ENCODE data around the gene RUNX2.

RUNX2 gene

GRCh38 chr6:45590226-45590625 is 262.1 kb downstream of the RUNX2 start:
- peaks cover 3 to 4% of the 10 kb centered on the region in 2 donors for H3K4me1 ChIP-seq (ENCODE audit: control insufficient read depth in 1 of 2, insufficient read depth in 2 of 2, low read length in 2 of 2)
- H3K36me3 ChIP-seq (ENCODE audit: control insufficient read depth in 1 of 2, insufficient read depth in 2 of 2, low read length in 2 of 2): no peaks in the 10 kb centered on the region
- no peak overlapping the region for H3K9ac ChIP-seq (ENCODE audit: low read depth in 1 of 2, low read length in 2 of 2)
- no peaks in the 10 kb centered on the region for H3K9me3 ChIP-seq (ENCODE audit: control insufficient read depth in 1 of 2, low read length in 2 of 2)
- H3K27ac ChIP-seq (ENCODE audit: low read depth, low read length): no peak overlapping the region
- H3K27me3 ChIP-seq (ENCODE audit: control insufficient read depth in 1 of 2, insufficient read depth in 2 of 2, low read length in 2 of 2): no peaks in the 10 kb centered on the region
- no peak overlapping the region for H3K4me3 ChIP-seq (ENCODE audit: low read depth in 1 of 2, low read length in 2 of 2)

DNA sequence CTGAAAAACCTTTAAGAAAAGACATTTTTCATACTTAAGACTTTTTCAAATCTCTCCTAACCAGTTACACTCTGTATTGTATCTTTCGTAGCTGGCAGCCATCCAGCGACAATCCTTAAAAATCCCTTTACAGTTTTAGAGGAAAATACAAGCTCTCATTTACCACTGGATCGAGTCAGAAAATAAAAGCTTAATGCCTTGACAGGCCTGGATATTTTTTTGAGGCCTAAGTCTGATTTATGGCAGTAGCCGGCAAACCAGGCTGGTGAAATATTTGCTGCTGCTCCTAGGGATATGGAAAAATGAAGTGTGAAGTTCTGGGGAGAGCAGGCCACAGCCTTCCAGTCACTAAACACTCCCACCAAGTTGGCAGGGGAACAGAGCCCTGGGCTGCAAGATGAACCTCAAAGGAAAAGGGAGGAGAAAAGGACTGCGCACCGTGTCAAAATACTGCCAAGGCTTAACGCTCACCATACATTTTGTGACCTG is 262.6 kb downstream of the RUNX2 start:
- Histone ChIP-seq H3K27ac (ENCODE audit: low read depth, low read length) (no peak overlapping the region), H3K9ac (ENCODE audit: low read depth in 1 of 2, low read length in 2 of 2) (no peak overlapping the region)

GRCh38 chr6:45591306-45591705 is 263.2 kb downstream of the RUNX2 start:
- Histone ChIP-seq H3K27ac (ENCODE audit: low read depth, low read length) (no peak overlapping the region), H3K4me1 (ENCODE audit: control insufficient read depth in 1 of 2, insufficient read depth in 2 of 2, low read length in 2 of 2) (peaks cover 3 to 4% of the 10 kb centered on the region in 2 donors), H3K27me3 (ENCODE audit: control insufficient read depth in 1 of 2, insufficient read depth in 2 of 2, low read length in 2 of 2) (no peaks in the 10 kb centered on the region), H3K36me3 (ENCODE audit: control insufficient read depth in 1 of 2, insufficient read depth in 2 of 2, low read length in 2 of 2) (no peaks in the 10 kb centered on the region), H3K9ac (ENCODE audit: low read depth in 1 of 2, low read length in 2 of 2) (no peak overlapping the region), H3K4me3 (ENCODE audit: low read depth in 1 of 2, low read length in 2 of 2) (no peak overlapping the region), H3K9me3 (ENCODE audit: control insufficient read depth in 1 of 2, low read length in 2 of 2) (no peaks in the 10 kb centered on the region)

More for the DNA sequence above, 262.6 kb downstream of the RUNX2 start:
- H3K4me3 ChIP-seq (ENCODE audit: low read depth in 1 of 2, low read length in 2 of 2): no peak overlapping the region
- no peaks in the 10 kb centered on the region for H3K27me3 ChIP-seq (ENCODE audit: control insufficient read depth in 1 of 2, insufficient read depth in 2 of 2, low read length in 2 of 2)
- no peaks in the 10 kb centered on the region for H3K9me3 ChIP-seq (ENCODE audit: control insufficient read depth in 1 of 2, low read length in 2 of 2)
- H3K36me3 ChIP-seq (ENCODE audit: control insufficient read depth in 1 of 2, insufficient read depth in 2 of 2, low read length in 2 of 2): no peaks in the 10 kb centered on the region
- peaks cover 3 to 4% of the 10 kb centered on the region in 2 donors for H3K4me1 ChIP-seq (ENCODE audit: control insufficient read depth in 1 of 2, insufficient read depth in 2 of 2, low read length in 2 of 2)

GRCh38 chr6:45591890-45592289 is 263.8 kb downstream of the RUNX2 start:
- Histone ChIP-seq H3K4me3 (ENCODE audit: low read depth in 1 of 2, low read length in 2 of 2) (no peak overlapping the region), H3K36me3 (ENCODE audit: control insufficient read depth in 1 of 2, insufficient read depth in 2 of 2, low read length in 2 of 2) (no peaks in the 10 kb centered on the region), H3K4me1 (ENCODE audit: control insufficient read depth in 1 of 2, insufficient read depth in 2 of 2, low read length in 2 of 2) (peaks cover 3 to 4% of the 10 kb centered on the region in 2 donors), H3K27me3 (ENCODE audit: control insufficient read depth in 1 of 2, insufficient read depth in 2 of 2, low read length in 2 of 2) (no peaks in the 10 kb centered on the region), H3K9ac (ENCODE audit: low read depth in 1 of 2, low read length in 2 of 2) (no peak overlapping the region), H3K9me3 (ENCODE audit: control insufficient read depth in 1 of 2, low read length in 2 of 2) (no peaks in the 10 kb centered on the region), H3K27ac (ENCODE audit: low read depth, low read length) (no peak overlapping the region)

DNA sequence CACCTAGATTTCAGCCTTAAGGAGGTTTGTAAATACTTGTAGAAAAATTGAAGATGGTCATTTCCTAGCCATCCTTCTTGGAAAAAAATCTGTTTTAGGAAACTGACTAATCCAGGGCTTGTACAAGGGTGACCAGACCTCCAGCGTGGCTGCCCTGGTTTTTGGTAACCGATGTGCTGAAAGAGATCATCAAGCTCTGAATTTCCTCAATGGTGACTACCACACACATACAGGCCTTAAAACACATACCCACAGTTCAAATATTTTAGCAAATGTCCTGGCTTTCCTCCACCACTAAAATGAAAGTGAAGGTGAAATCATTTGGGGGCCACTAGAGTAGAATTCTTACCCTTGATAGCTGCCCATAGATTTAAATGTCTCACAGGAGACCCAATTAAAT is 264.9 kb downstream of the RUNX2 start:
- Histone ChIP-seq H3K36me3 (ENCODE audit: control insufficient read depth in 1 of 2, insufficient read depth in 2 of 2, low read length in 2 of 2) (no peaks in the 10 kb centered on the region), H3K4me1 (ENCODE audit: control insufficient read depth in 1 of 2, insufficient read depth in 2 of 2, low read length in 2 of 2) (peaks cover 3 to 4% of the 10 kb centered on the region in 2 donors), H3K27me3 (ENCODE audit: control insufficient read depth in 1 of 2, insufficient read depth in 2 of 2, low read length in 2 of 2) (no peaks in the 10 kb centered on the region), H3K27ac (ENCODE audit: low read depth, low read length) (no peak overlapping the region), H3K9me3 (ENCODE audit: control insufficient read depth in 1 of 2, low read length in 2 of 2) (no peaks in the 10 kb centered on the region), H3K9ac (ENCODE audit: low read depth in 1 of 2, low read length in 2 of 2) (no peak overlapping the region), H3K4me3 (ENCODE audit: low read depth in 1 of 2, low read length in 2 of 2) (no peak overlapping the region)

DNA sequence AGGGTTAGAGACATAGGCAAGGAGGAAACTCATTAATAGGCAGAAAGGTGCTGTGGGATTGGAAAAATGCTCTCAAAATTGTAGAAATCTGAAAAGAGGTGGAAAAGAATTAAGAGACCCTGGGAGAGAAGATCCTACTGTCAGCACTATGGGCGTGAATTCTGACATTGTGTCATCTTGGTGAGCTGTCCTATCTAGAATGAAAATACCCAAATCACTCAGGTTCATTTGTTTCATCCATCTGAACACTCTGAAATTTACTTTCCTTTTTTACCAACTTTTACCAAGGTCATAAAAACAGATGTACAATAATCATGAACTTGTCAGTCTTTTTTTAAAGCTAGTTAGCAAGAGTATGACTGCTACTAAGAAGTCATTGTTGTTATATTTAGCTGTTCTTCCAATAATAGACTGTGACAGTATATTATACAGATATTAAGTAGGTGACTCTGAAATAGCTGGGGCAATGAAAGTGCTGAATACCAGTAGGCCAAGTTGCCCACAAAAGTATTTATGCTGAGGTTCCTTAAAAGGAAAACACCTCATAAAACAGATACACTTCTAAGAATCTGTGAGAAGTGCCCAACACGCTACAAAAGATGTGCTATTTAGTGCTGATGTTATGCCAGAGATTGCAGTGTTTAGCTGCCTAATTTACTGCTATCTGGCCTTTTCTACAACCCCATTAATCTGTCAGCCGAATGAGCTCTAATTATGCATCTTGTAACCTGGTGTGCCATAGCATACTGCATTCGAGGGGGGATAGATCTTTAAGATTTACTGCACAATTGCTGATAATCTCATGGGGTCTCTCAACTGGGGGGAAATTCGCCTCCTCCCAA is 267.1 kb downstream of the RUNX2 start:
- Histone ChIP-seq H3K27ac (ENCODE audit: low read depth, low read length) (no peak overlapping the region), H3K4me3 (ENCODE audit: low read depth in 1 of 2, low read length in 2 of 2) (no peak overlapping the region), H3K27me3 (ENCODE audit: control insufficient read depth in 1 of 2, insufficient read depth in 2 of 2, low read length in 2 of 2) (no peaks in the 10 kb centered on the region), H3K36me3 (ENCODE audit: control insufficient read depth in 1 of 2, insufficient read depth in 2 of 2, low read length in 2 of 2) (no peaks in the 10 kb centered on the region), H3K9ac (ENCODE audit: low read depth in 1 of 2, low read length in 2 of 2) (no peak overlapping the region), H3K4me1 (ENCODE audit: control insufficient read depth in 1 of 2, insufficient read depth in 2 of 2, low read length in 2 of 2) (peaks cover 2 to 3% of the 10 kb centered on the region in 2 donors), H3K9me3 (ENCODE audit: control insufficient read depth in 1 of 2, low read length in 2 of 2) (peaks cover 0 to 8% of the 10 kb centered on the region in 2 donors)

- Histone ChIP-seq H3K27me3 (ENCODE audit: control insufficient read depth in 1 of 2, insufficient read depth in 2 of 2, low read length in 2 of 2) (no peaks in the 10 kb centered on the region), H3K9ac (ENCODE audit: low read depth in 1 of 2, low read length in 2 of 2) (no peak overlapping the region), H3K36me3 (ENCODE audit: control insufficient read depth in 1 of 2, insufficient read depth in 2 of 2, low read length in 2 of 2) (no peaks in the 10 kb centered on the region), H3K9me3 (ENCODE audit: control insufficient read depth in 1 of 2, low read length in 2 of 2) (peaks cover 0 to 9% of the 10 kb centered on the region in 2 donors), H3K4me3 (ENCODE audit: low read depth in 1 of 2, low read length in 2 of 2) (no peak overlapping the region), H3K27ac (ENCODE audit: low read depth, low read length) (no peak overlapping the region), H3K4me1 (ENCODE audit: control insufficient read depth in 1 of 2, insufficient read depth in 2 of 2, low read length in 2 of 2) (no peaks in the 10 kb centered on the region)
Measured at GRCh38 chr6:45597424-45597823, 269.3 kb downstream of the RUNX2 start.

DNA sequence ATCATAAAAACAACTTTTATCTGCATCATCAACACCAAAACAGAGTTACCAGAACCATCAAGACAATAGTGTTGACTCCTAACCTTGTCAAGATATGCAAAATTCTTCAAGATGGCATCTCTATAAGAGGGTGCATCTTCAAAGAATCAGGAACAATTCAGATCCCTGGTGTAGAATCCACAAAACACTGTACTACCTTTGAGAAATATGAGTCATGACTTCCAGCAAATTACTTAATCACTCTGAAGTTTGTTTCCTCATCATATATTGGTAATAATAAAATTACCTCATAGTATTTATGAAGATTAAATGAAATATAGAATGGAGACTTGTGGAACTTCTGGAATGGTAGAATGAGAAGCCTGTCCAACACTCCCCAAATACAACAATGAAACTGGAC is 270.9 kb downstream of the RUNX2 start:
- H3K4me3 ChIP-seq (ENCODE audit: low read depth in 1 of 2, low read length in 2 of 2): no peak overlapping the region
- H3K4me1 ChIP-seq (ENCODE audit: control insufficient read depth in 1 of 2, insufficient read depth in 2 of 2, low read length in 2 of 2): no peaks in the 10 kb centered on the region
- no peaks in the 10 kb centered on the region for H3K36me3 ChIP-seq (ENCODE audit: control insufficient read depth in 1 of 2, insufficient read depth in 2 of 2, low read length in 2 of 2)
- H3K9ac ChIP-seq (ENCODE audit: low read depth in 1 of 2, low read length in 2 of 2): no peak overlapping the region
- peaks cover 0 to 9% of the 10 kb centered on the region in 2 donors for H3K9me3 ChIP-seq (ENCODE audit: control insufficient read depth in 1 of 2, low read length in 2 of 2)
- no peaks in the 10 kb centered on the region for H3K27me3 ChIP-seq (ENCODE audit: control insufficient read depth in 1 of 2, insufficient read depth in 2 of 2, low read length in 2 of 2)
- no peak overlapping the region for H3K27ac ChIP-seq (ENCODE audit: low read depth, low read length)

- H3K4me1 ChIP-seq (ENCODE audit: control insufficient read depth in 1 of 2, insufficient read depth in 2 of 2, low read length in 2 of 2): peaks cover 16 to 17% of the 10 kb centered on the region in 2 donors
- no peak overlapping the region for H3K9ac ChIP-seq (ENCODE audit: low read depth in 1 of 2, low read length in 2 of 2)
- no peaks in the 10 kb centered on the region for H3K27me3 ChIP-seq (ENCODE audit: control insufficient read depth in 1 of 2, insufficient read depth in 2 of 2, low read length in 2 of 2)
- H3K36me3 ChIP-seq (ENCODE audit: control insufficient read depth in 1 of 2, insufficient read depth in 2 of 2, low read length in 2 of 2): no peaks in the 10 kb centered on the region
- H3K27ac ChIP-seq (ENCODE audit: low read depth, low read length): no peak overlapping the region
- H3K4me3 ChIP-seq (ENCODE audit: low read depth in 1 of 2, low read length in 2 of 2): no peak overlapping the region
- no peaks in the 10 kb centered on the region for H3K9me3 ChIP-seq (ENCODE audit: control insufficient read depth in 1 of 2, low read length in 2 of 2)
Measured at GRCh38 chr6:45605971-45606370, 277.8 kb downstream of the RUNX2 start.

- peaks cover 22 to 23% of the 10 kb centered on the region in 2 donors for H3K4me1 ChIP-seq (ENCODE audit: control insufficient read depth in 1 of 2, insufficient read depth in 2 of 2, low read length in 2 of 2)
- H3K27ac ChIP-seq (ENCODE audit: low read depth, low read length): no peak overlapping the region
- no peaks in the 10 kb centered on the region for H3K36me3 ChIP-seq (ENCODE audit: control insufficient read depth in 1 of 2, insufficient read depth in 2 of 2, low read length in 2 of 2)
Measured at GRCh38 chr6:45606831-45607400, 278.8 kb downstream of the RUNX2 start.

More at GRCh38 chr6:45606831-45607400, 278.8 kb downstream of the RUNX2 start:
- no peaks in the 10 kb centered on the region for H3K27me3 ChIP-seq (ENCODE audit: control insufficient read depth in 1 of 2, insufficient read depth in 2 of 2, low read length in 2 of 2)
- no peaks in the 10 kb centered on the region for H3K9me3 ChIP-seq (ENCODE audit: control insufficient read depth in 1 of 2, low read length in 2 of 2)
- no peak overlapping the region for H3K9ac ChIP-seq (ENCODE audit: low read depth in 1 of 2, low read length in 2 of 2)
- H3K4me3 ChIP-seq (ENCODE audit: low read depth in 1 of 2, low read length in 2 of 2): no peak overlapping the region
